ENCODE results near the gene UGGT1.

DNA sequence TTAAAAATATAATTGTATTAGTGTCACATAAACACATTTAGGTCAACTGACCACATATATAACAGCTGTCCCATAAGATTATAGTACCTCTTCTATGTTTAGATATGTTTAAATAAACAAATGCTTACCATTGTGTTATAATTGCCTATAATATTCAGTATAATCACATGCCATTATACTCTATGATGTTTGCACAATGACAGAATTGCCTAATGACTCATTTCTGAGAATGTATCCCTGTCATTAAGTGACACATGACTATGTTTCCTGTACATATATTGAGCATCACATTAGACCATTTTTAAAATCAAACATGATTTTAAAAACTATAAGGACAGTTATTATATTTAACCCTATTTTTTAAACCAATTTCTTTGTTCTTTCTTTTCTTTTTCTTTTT, 137.9 kb downstream of the UGGT1 start:
- TF ChIP-seq, protein P1, sequence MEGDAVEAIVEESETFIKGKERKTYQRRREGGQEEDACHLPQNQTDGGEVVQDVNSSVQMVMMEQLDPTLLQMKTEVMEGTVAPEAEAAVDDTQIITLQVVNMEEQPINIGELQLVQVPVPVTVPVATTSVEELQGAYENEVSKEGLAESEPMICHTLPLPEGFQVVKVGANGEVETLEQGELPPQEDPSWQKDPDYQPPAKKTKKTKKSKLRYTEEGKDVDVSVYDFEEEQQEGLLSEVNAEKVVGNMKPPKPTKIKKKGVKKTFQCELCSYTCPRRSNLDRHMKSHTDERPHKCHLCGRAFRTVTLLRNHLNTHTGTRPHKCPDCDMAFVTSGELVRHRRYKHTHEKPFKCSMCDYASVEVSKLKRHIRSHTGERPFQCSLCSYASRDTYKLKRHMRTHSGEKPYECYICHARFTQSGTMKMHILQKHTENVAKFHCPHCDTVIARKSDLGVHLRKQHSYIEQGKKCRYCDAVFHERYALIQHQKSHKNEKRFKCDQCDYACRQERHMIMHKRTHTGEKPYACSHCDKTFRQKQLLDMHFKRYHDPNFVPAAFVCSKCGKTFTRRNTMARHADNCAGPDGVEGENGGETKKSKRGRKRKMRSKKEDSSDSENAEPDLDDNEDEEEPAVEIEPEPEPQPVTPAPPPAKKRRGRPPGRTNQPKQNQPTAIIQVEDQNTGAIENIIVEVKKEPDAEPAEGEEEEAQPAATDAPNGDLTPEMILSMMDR (conservative IDR thresholded peaks at IDR 0.05; ENCODE audit: low read length), result no peak
- no peak for TF ChIP-seq EZH2phosphoT487 (IDR thresholded peaks at IDR 0.05; ENCODE audit: borderline replicate concordance)
